Sigmoid colon (tissue), 4 donors: ENCODE results near the gene SH2B2.

Experiments
- CTCF ChIP-seq, 4 experiments: fragments of 450-650 bp in 3 of 4; fragments of 200-600 bp in 1 of 4; IDR thresholded peaks; one replicate each; pipeline ENCODE4 v1.5.1; 2016 to 2019; ENCODE audit warnings: antibody characterized with exemption in 4 of 4, mild to moderate bottlenecking in 3 of 4, moderate library complexity in 2 of 4
- POLR2AphosphoS5 ChIP-seq, 4 donors: sonication (generic); formaldehyde crosslinking; IDR thresholded peaks; one replicate each; pipeline ENCODE4 v1.6.1; 2017; ENCODE audit warnings: antibody characterized with exemption in 4 of 4

- TF ChIP-seq CTCF (IDR thresholded peaks at IDR 0.05) = no peak
- no peak for TF ChIP-seq POLR2AphosphoS5 (IDR thresholded peaks at IDR 0.05)
Observed at GRCh38 chr7:102282465-102283362, 4.0 kb upstream of the SH2B2 start.
